HG03460 (cell line): ENCODE results near the gene VPS51.
A peak's percentile ranks its signal among the peaks of the same experiment; 100 is the strongest.
"Not testable (repeated sequence)": the region's sequence is repeated elsewhere in the genome, so short reads cannot be mapped to it uniquely, and the experiment has no call there.

ENCODE experiments used
- ATAC-seq: cut with Tn5 transposase; IDR thresholded peaks from one replicate; pipeline ENCODE4 v1.9.1; 2021; ENCODE audit not compliant: unreplicated experiment

The VPS51 gene

DNA sequence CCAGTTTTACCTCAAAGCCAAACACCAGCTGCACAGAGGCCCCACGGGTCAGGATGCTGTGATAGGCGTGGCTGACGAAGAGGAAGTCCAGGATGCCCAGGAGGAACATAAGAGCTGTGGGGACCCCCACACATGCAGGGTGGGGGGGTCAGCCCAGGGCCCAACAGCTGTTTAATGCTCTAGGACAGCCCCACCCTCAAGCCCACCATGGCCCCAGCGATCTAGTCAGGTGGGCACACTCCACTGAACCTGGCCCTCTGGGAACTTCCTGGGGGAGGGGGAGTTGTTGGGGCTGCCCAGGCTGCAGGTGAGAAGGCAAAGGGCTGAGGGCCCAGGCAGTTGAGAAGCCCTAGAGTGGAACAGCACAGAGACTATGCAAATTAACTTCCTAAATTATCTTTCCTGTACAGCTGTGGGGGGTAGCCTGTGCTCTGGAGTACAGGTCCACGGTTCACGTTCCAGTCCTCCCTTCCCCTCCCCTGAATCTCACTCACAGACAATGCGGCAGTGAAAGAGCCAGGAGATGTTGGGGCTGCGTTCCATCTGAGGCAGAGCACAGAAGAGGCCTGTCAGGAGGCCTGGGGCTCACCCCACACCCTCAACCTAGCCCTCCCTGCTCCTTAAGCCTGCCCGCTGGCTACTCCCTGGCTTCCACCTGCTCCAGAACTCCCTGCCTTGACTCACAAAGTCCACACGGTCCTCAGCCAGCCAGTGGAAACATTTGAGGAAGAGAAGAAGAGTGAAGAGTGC, 36.4 kb downstream of the VPS51 start:
- no peak for ATAC-seq

DNA sequence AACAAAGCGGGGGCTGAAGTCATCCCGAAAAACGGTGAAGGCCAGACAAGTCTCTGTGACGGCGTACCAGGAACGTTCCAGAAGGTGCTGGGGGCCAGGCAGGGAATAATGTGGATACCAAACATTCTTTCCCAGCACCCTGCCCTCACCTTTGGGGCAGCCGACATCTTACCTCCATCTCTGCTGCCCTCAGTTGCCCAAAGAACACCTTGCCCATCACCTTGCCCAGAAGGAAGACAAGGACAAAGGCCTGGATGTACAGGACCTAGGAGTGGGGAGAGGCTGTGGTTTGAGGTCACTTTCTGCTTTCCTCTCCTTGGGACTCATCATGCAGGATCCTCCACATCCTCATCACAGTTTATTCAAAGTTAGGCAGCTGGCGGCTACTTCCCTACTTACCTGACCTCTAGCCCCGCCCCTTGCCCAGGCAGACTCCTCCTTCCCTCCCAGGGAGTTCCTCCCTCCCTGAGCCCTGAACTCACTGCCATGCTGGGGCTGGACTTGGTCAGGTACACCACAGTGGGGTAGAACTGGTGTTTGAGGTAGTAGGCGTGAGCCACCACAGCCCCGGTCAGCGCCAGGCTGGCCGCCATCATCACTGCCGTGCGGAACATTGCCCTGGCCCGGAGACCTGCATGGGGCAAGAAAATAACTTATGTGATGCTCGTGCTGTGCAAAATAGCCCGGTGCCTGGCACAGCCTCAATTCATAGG, 37.1 kb downstream of the VPS51 start:
- no peak for ATAC-seq

DNA sequence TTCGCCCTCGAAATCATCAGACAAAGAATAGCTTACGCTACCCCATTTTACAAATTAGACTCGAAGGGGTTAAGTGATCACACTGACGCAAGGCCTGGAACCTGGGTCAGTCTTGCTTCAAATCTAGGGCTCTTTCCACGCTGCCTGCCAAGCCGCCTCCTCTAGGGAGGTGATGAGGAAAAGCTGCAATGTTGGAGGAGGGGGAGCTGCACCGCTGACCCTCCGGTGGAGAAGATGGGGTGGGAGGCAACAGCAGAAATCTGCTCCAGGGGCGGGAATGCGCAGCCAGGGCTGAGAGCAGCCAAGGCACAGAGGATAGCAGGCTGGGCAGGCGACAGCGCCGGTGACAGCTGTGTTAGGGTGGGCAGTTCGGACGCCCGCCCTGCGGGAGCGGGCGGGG, 37.7 kb downstream of the VPS51 start:
- ATAC-seq = no peak

DNA sequence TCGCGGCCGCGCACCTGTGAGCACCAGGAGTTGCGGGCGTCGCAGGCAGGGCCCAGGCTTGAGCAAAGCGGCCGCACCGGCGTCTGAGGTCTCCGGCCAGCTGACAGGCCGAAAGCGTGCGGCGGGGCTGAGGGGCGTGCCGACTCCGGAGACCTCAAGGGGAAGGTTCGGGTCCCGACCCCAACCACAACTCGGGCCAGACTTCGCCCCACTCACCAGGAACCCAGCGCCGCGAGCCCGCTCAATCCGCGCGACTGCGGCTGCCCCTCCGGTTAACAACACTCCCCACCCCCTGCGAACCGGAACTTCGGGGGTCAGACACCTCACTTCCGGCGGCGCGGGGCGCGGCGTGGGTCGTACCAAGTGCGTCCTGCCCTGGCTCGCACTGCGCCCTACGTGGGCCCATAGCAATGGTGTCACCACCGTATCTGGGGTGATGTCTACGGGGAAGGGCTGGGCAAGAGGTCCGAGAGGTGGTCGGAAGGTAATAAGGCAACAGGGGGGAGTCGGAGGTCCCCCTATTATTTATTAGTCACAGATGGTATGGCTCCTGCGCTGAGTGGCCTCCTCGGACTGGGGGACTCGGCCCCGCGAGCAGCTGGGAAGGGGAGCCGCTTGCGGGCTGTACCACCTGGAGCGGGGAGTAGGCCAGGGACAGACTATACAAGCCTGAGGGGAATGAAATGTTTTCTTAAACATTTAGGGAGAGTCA, 38.4 kb downstream of the VPS51 start, which contains the start of gene SYVN1:
Gene SYVN1, minus strand, starts transcription at position 280 of the 712 bp plus-strand sequence. CDS start 918 bp downstream, outside the sequence.
- peak; percentile 52 for ATAC-seq

DNA sequence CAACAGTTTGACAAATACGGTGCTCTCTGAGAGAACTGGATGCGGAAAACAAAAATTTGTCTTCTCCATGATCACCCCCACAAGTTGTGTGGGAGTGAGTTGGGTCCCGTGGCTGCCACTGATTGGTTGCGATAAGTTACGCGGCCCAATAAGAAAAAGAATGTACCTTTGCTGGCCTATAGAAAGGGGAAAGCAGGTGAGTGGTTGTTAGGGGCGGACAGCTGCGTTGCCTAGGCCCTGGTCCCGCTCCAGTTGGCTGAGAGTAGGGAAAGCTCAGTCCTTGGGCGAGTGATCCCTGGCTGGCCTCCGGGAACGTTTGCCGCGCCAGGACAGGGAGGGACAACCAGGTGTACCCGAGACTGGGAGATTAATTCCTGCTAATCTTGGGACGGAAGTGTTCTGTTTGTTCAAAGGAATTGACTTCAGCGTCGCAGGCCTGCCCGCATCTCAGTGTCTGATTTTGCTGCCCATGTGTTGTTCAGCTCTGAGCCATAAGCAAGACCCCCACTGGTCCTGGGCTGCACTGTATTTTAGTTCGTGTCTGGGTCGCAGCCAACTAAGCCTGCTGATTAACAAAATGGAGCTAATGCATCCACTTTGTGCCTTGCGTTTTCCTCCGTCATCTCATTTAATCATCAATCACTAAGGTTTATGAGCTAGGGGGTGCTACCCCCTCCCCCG, 39.1 kb downstream of the VPS51 start:
- ATAC-seq = peak; percentile 72

DNA sequence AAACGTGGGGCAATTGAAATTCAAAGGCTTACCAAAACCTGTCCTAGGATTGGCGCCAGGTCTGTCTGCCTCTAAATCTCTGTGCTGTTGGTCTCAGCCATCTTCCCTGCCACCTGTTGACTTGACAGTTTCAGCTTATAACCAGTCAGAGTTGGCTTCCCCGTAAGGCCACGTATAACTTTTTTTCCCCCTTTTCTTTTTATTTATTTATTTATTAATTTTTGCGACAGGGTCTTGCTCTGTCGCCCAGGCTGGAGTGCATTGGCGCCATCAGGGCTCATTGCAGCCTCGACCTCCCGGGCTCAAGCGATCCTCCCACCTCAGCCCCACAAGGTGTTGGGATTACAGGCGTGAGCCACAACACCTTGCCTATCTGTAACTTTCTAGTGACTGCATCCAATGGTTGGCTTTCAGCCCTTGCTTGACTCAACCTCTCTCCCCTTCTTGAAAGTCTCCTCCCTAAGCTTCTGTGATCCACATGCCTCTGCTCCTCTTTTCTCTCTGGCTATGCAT, 39.7 kb downstream of the VPS51 start:
- ATAC-seq = no peak

DNA sequence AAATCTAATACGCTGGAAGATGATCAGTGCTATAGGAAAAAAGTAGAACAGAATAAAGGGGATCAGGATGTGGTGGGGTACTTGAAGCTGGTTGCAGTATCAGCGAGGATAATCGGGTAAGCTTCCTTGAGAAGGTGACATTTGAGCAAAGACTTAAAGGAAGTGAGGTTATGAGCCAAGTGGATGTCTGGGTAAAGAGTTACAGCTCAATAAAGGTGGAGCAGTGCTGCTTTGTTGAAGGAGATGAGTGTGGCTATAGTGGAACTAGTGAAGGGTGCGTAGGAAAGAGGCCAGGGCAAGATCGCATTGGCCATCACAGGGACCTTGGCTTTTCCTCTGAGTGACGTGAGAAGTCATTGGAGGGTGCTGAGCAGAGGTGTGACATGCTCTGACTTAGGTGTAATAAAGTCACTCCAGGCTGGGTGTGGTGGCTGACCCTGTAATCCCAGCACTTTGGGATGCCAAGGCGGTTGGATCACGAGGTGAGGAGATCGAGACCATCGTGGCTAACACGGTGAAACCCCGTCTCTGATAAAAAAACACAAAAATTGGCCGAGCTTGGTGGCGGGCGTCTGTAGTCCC, 40.6 kb downstream of the VPS51 start:
- no peak for ATAC-seq

DNA sequence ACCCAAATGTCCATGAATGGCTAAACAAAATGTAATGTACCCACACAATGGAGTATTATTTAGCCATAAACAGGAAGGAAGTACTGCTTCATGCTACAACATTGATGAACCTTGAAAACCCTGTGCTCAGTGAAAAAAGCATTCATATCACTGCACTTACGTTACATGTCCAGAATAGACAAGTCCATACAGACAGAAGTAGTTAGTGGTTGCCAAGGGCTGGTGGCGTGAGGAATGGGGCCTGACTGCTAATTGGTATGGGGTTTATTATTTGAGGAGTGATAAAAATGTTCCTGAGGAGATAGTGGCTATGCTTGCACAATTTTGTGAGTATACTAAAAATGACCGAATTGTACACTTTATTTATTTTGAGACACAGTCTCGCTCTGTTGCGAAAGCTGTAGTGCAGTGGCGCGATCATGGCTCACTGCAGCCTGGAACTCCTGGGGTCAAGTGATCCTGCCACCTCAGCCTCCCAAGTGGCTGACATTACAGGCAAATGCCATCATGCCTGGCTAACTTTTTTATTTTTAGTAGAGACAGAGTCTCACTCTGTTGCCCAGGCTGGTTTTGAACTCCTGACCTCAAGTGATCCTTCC, 46.0 kb downstream of the VPS51 start:
- ATAC-seq = no peak

DNA sequence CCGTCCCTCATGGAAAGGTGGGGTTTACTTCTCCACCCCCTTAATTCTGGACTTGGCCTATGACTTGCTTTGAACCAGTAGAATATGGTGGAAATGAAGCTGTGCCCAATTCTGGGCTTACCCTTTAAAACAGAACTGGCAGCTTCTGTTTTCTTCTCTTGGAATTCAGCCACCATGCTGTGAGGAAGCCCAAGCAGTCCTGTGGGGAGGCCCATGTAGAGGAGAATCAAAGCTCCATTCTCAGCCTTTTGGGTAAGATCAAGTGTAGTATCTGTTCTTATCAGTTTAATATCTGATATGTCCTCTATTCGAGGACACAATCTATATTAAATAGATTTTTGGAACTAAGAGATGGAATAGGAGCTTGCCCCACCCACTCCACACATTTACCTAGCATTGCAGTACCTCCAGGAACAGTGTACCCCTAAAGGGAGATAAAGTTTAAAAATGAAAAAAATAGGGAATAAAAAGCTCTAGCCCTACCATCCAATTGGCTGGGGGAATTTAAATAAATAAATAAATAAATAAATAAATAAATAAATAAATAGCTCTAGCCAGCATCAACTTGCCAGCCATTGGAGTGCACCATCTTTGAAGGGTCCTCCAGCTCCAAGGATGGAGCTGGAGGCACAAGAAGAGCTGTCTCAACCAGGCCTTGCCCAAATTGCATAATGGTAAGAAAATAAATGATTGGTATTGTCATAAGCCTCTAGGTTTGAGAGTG, 51.5 kb downstream of the VPS51 start:
- no peak for ATAC-seq

DNA sequence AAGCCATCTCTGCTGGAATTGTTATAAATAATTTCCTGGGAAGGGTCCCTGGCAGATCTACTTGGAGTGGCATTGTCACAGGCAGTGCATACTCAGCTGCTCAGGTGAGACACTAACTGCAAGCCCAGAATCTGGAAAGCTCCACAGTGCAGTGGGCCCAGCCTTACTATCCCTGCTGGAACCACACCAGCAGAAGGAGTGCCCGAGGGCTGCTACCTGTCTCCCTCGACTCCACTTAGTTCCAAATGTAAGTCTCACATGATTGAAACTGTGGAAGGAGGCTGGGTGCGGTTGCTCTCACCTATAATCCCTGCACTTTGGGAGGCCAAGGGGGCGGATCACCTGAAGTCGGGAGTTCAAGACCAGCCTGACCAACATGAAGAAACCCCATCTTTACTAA, 52.6 kb downstream of the VPS51 start:
- no peak for ATAC-seq

DNA sequence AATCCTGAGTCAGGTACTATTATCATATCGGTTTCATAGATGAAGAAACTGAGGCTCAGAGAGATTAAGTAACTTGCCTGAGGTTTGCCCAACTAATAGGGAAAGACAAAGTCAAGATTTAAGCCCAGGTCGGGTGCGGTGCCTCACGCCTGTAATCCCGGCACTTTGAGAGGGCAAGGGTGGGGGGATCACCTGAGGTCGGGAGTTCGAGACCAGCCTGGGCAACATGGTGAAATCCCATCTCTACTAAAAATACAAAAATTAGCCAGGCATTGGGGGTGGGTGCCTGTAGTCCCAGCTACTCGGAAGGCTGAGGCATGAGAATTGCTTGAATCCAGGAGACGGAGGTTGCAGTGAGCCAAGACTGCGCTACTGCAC, 54.1 kb downstream of the VPS51 start:
- ATAC-seq = not testable (repeated sequence)

DNA sequence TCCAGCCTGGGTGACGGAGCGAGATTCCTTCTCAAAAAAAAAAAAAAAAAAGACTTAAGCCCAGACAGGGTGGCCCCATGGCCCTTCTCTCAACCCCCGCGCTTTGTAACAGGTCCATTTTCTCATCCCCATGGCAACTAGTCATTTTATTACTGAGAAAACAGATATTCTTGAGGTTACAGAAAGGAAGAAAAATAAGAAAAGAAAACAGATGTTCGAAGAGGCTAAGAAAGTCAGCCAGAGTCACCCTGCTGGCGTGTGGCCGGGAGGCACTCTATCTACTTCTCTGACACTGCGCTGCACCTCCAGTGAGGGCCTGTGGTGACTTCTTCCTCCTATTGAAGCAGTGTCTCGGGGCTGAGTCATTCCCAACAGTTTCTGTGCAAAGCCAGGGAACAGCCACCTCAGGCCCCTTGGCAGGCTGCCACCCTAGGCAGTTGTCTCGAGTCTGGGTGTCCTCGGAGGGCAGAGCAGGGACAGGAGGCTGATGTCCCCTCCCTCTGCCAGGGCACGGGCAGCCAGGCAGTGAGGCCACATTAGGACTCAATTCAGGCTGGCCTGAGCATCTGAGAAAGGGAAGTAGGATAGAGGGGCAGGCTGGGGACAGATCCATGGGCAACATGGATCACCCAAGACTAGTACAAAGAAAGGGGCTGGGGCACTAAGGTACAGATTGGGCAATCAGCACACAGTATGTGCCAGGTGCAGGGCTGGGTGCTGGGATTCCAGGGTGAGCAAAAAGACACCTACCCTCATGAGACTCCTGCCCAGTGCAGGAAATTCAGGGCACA, 54.7 kb downstream of the VPS51 start:
- ATAC-seq = no peak

DNA sequence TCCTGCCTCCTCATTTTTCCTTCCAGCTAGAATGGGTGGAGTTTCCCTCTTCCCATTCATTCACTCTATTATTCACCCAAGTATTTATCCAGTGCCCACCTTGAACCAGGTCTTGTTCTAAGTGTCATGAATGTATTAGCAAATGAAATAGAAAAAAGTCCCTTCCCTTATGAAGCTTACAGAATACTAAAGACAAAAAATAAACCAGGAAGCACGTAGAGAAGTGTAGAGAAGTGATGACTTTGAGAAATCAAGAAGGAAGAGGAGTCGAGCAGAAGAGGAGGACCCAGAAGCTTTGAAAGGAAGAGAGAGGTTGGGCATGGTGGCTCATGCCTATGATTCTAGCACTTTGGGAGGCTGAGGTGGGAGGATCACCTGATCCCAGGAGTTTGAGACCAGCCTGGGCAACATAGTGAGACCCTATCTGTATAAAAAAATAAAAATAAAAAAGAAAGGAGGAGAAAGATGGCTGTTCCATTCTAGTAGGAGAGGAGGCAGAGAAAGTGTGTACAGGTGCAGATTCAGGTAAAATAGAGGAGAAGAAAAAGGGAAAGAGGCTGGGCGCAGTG, 55.4 kb downstream of the VPS51 start:
- no peak for ATAC-seq

DNA sequence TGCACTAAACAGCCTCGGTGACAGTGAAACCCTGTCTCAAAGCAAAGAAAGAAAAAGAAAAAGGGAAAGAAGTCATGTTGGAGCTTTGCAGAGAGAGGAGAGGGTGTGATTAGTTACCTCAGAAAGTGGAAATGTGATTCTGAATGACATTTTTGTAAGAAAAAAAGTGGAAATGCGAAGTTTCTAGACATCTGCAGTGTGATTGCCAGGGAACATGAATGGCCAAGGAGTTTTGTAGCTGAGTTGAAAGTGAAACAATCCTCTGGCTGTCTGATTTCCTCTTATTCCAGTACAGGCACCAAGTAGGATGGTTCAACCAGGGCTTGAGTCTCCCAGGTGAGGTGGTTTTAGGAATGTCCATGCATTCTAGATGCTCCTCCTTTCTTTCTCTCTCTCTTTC, 56.1 kb downstream of the VPS51 start:
- no peak for ATAC-seq

DNA sequence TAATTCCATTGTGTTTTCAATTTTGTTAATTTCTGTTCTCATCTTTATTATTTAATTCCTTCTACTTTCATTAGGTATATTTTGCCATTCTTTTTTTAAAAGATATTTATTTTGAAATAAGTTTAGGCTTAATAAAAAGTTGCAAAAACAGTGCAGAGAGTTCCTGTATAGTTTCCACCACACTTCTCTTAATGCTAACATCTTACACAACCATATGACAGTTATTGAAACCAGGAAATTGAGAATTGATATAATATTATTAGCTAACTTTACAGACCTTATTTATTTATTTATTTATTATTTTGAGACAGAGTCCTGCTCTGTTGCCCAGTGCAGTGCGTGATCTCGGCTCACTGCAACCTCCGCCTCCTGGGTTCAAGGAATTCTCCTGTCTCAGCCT, 60.2 kb downstream of the VPS51 start:
- ATAC-seq = no peak

DNA sequence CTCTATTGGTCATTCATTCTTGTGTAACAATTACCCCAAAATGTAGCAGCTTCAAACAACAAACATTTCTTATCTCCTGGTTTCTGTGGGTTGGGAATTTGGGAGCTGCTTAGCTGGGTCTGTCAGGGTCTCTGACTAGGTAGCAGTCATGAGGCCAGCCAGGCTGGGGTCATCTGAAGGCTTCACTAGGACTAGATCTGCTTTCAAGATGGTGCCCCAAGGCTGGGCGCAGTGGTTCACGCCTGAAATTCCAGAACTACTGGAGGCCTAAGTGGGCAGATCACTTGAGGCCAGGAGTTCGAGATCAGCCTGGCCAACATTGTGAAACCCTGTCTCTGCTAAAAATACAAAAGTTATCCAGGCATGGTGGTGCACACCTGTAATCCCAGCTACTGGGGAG, 60.9 kb downstream of the VPS51 start:
- no peak for ATAC-seq

DNA sequence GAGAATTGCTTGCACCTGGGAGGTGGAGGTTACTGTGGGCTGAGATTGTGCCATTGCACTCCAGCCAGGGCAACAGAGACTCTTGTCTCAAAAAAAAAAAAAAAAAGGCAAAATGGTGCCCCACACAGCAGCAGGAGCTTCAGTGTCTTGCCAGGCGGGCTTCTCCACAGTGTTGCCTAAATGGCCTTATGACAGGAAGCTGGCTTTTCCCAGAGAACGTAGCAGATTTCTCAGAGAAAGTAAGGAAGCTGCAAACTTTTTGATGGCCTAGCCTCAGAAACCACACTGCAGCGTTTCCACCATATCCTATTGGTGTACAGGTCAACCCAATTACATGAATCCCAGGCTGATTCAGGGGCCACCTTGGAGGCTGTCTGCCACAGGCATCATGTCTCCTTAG, 61.3 kb downstream of the VPS51 start:
- no peak for ATAC-seq

DNA sequence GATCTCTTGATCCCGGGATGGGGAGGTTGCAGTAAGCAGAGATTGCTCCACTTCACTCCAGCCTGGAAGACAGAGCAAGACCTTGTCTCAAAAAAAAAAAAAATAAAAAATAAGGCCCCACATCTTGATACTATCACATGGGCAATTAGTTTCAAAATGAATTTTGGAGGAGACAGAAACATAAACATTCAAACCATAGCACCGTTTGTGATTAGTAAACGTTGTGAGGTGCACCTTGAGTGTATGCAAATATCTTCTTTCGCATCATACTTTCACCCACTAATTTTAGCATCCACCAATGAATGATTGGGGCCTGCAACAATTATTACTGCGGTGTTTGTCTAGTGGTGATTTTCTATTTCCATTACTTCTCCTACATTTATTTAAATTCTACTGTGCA, 63.0 kb downstream of the VPS51 start:
- no peak for ATAC-seq

DNA sequence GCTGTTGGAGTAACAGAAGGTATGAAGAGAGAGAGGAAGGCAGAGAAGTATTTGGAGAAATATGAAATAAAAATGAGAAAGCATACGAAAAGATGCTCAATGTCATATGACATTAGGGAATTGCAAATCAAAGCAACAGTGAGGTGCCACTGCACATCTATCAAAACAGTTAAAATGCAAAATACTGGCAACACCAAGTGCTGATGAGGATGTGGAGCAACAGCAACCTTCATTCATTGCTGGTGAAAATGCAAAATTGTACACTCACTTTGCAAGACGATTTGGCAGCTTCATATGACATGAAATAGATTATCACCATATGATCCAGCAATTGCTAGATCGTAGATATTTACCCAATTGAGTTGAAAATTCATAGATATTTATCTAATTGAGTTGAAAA, 64.6 kb downstream of the VPS51 start:
- no peak for ATAC-seq
